Measurements from ENCODE around the gene TERF2IP. TPM values are rescaled to one million over a fixed set of nuclear protein-coding genes. Genes with fewer than 3 reads are reported as not detected.

The TERF2IP gene
- total and polyA plus RNA-seq, 2 of the 13 experiments (the other 11 are each of a cell fraction or from before 2014, with no cell fraction given) = 26.4 to 50.2 TPM

DNA sequence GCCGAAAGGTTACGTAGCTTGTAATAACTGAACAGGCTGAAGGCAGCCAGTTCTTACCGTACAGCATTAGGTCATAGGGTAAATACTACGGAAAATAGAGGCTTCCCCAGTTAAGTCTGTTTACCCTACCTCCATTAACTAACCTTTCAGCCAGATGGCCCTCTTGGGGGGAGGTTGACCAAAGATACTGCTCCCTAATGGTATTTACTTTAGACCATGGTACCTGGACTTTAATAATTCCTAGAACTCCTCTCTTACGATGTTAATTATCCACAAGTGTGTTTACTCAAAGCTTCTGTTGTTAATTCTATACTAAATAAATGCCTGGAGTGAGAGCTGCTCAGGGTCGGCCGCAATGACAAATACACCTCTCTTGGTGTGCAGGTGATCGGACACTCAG lies 14.7 kb upstream of the TERF2IP start (continued):
- TF ChIP-seq, protein P1, sequence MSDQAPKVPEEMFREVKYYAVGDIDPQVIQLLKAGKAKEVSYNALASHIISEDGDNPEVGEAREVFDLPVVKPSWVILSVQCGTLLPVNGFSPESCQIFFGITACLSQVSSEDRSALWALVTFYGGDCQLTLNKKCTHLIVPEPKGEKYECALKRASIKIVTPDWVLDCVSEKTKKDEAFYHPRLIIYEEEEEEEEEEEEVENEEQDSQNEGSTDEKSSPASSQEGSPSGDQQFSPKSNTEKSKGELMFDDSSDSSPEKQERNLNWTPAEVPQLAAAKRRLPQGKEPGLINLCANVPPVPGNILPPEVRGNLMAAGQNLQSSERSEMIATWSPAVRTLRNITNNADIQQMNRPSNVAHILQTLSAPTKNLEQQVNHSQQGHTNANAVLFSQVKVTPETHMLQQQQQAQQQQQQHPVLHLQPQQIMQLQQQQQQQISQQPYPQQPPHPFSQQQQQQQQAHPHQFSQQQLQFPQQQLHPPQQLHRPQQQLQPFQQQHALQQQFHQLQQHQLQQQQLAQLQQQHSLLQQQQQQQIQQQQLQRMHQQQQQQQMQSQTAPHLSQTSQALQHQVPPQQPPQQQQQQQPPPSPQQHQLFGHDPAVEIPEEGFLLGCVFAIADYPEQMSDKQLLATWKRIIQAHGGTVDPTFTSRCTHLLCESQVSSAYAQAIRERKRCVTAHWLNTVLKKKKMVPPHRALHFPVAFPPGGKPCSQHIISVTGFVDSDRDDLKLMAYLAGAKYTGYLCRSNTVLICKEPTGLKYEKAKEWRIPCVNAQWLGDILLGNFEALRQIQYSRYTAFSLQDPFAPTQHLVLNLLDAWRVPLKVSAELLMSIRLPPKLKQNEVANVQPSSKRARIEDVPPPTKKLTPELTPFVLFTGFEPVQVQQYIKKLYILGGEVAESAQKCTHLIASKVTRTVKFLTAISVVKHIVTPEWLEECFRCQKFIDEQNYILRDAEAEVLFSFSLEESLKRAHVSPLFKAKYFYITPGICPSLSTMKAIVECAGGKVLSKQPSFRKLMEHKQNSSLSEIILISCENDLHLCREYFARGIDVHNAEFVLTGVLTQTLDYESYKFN (CRISPR knock-in tag; conservative IDR thresholded peaks at IDR 0.05) = peak; percentile 53
- TF ChIP-seq NR3C1 (CRISPR knock-in tag; IDR thresholded peaks at IDR 0.05) (no peak), SOX6 (IDR thresholded peaks at IDR 0.05) (no peak), SOX6 (CRISPR knock-in tag; IDR thresholded peaks at IDR 0.05) (no peak), POLR2G (IDR thresholded peaks at IDR 0.05; ENCODE audit: low read depth, low read length) (no peak), ZNF44 (CRISPR knock-in tag; IDR thresholded peaks at IDR 0.05) (no peak), ZFP36L2 (CRISPR knock-in tag; IDR thresholded peaks at IDR 0.05) (no peak), KAT8 (CRISPR knock-in tag; IDR thresholded peaks at IDR 0.05) (no peak), MED8 (CRISPR knock-in tag; IDR thresholded peaks at IDR 0.05; ENCODE audit: insufficient replicate concordance) (no peak)
- TF ChIP-seq, protein P2, sequence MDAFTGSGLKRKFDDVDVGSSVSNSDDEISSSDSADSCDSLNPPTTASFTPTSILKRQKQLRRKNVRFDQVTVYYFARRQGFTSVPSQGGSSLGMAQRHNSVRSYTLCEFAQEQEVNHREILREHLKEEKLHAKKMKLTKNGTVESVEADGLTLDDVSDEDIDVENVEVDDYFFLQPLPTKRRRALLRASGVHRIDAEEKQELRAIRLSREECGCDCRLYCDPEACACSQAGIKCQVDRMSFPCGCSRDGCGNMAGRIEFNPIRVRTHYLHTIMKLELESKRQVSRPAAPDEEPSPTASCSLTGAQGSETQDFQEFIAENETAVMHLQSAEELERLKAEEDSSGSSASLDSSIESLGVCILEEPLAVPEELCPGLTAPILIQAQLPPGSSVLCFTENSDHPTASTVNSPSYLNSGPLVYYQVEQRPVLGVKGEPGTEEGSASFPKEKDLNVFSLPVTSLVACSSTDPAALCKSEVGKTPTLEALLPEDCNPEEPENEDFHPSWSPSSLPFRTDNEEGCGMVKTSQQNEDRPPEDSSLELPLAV (CRISPR knock-in tag; conservative IDR thresholded peaks at IDR 0.05; ENCODE audit: low read depth) = no peak
- TF ChIP-seq, protein P3, sequence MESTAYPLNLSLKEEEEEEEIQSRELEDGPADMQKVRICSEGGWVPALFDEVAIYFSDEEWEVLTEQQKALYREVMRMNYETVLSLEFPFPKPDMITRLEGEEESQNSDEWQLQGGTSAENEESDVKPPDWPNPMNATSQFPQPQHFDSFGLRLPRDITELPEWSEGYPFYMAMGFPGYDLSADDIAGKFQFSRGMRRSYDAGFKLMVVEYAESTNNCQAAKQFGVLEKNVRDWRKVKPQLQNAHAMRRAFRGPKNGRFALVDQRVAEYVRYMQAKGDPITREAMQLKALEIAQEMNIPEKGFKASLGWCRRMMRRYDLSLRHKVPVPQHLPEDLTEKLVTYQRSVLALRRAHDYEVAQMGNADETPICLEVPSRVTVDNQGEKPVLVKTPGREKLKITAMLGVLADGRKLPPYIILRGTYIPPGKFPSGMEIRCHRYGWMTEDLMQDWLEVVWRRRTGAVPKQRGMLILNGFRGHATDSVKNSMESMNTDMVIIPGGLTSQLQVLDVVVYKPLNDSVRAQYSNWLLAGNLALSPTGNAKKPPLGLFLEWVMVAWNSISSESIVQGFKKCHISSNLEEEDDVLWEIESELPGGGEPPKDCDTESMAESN (CRISPR knock-in tag; conservative IDR thresholded peaks at IDR 0.05) = no peak

Data from HepG2 (cell line).